D721Med (cell line): ENCODE measurements around the gene ZNF574.

Experiments used
- DNase-seq: peaks from one replicate; pipeline ENCODE4 v3.0.0; 2011; ENCODE audit warnings: low spot score; ENCODE audit not compliant: insufficient read length
- FAIRE-seq: peaks from 2 replicates; lab custom pipeline; 2011; peaks lifted over from hg19 to GRCh38; lab: Jason Lieb, UNC
- TF ChIP-seq, protein P1 (sequence below): IDR thresholded peaks from 2 replicates; pipeline ENCODE4 v1.5.1; 2012; ENCODE audit warnings: mild to moderate bottlenecking, control low read depth; ENCODE audit not compliant: insufficient read depth; ENCODE audit errors: missing control alignments

The ZNF574 gene

DNA sequence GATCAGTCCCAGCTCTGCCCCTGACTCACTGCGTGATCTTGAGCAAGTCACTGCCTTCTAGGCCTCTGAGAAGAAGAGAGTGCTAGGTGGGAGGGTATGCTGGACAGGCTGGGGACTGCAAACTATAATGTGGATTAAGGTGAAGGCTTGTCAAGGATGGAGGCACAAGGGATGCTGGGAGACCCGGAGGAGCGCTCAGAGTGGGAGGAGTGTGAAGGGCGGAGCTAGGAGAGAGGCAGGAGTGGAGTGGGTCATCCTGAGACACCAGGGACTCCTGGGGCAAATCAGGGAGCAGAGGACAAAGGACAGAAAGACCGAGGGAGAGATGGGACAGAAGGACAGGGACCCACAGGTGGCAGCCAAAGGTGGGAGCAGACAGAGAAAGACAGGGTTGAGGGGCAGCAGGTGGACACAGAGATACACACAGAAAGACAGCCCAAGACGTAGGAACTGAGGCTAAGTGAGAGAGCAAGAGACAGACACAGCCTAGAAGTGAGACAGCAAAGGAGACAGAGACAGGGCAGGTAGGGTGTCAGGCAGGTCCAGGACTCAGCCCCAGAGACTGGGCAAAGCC is 8.6 kb upstream of the ZNF574 start:
- TF ChIP-seq, protein P1, sequence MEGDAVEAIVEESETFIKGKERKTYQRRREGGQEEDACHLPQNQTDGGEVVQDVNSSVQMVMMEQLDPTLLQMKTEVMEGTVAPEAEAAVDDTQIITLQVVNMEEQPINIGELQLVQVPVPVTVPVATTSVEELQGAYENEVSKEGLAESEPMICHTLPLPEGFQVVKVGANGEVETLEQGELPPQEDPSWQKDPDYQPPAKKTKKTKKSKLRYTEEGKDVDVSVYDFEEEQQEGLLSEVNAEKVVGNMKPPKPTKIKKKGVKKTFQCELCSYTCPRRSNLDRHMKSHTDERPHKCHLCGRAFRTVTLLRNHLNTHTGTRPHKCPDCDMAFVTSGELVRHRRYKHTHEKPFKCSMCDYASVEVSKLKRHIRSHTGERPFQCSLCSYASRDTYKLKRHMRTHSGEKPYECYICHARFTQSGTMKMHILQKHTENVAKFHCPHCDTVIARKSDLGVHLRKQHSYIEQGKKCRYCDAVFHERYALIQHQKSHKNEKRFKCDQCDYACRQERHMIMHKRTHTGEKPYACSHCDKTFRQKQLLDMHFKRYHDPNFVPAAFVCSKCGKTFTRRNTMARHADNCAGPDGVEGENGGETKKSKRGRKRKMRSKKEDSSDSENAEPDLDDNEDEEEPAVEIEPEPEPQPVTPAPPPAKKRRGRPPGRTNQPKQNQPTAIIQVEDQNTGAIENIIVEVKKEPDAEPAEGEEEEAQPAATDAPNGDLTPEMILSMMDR = no peak
- FAIRE-seq (no peak), DNase-seq (no peak)

DNA sequence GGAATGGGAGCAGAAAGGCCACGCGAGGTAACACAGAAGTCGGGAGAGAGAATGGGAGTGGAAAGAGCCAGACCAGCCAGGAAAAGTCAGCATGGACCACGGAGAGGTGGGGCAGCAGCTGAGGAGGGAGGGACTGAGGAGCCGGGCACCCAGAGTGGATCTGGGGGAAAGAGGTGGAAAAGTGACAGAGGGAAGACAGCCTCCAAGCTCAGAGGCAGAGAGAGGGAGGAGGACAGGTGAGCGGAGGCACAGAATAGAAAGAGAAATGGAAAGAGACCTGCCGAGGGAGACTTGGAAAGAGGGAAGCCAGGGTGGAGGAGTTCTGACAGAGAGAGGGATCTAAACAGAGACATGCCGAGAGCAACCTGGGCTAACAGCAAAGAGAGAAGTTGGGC is 7.6 kb upstream of the ZNF574 start:
- TF ChIP-seq, protein P1 = no peak
- DNase-seq = no peak
- FAIRE-seq = no peak

DNA sequence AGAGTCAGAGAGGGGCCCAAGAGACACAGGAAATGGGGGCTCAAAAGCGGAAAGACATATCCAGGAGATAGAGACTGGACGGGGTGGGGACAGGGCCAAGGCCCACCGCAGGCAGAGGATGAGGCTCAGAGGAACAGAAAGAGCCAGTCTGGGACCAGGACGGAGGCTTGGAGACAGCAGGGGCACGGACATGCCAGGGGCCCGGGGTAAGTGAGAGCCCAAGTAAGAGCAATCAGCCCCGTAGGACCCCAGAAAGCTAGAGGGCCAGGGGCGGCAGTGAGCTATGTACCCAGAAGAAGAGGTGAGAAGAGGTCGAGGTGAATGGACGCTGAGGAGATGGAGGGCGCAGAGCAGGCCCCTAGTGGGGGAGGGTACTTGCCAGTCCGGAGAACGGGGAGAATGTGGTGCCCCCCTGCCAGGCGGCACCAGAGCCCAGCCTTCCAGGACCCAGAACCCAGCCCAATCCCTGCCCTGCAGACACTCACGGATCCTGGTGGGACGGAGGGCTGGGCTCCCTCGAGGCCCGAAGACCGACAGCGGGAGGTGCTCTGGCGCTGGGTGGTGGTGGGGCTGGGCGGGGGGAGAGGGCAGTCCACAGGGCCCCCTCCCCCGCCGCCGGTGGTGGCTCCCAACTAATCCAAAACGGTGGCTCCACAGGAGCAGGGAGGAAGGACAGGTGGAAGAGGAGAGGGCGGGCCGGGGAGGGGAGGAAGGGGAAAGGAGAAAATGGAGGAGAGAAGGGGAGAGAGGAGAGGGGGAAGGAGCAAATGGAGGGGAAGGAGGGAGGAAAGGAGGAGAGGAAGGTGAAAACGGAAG is 7.0 kb upstream of the ZNF574 start:
- FAIRE-seq (no peak), DNase-seq (no peak)
- TF ChIP-seq, protein P1 = no peak

DNA sequence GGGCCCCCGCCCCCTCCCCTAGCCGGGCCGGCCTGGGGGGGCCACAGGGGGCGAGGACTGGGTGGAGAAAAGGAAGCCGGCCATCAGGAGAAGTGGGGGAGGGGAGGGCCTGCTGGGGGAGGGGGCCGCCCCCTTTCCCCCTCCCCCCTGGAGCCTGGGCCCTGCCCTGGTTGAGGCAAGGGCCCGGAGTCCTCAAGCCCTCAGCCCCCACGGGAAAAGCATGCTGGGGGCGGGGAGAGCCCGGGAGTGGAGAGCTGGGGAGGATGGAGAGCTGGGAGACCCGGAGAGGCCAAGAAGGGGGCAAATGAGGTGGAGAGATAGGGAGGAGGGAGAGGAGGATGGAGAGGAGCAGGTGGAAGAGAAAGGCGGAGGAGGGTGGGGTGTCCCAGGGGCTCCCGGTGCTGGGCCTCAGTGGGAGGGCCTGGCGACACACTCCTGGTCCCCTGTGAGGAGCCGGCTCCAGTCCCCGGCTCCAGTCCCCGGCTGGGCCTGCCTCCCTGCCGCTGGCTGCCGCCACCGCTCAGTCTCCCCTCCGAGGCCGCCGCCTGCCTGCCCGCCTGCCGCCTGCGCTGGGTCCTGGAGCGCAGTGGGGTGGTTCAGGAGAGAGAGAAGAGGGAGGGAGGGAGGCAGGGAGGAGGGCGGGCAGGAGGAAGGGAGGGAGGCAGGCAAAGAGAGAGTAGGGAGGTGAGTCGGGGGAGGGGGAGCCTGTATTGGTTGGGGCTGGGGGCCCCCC is 6.2 kb upstream of the ZNF574 start, which contains the start of gene GRIK5:
Gene GRIK5 (minus strand): TSS at position 588 of the 733 bp plus-strand sequence. CDS start 4,436 bp downstream, outside the sequence.
- FAIRE-seq (no peak), DNase-seq (no peak)
- TF ChIP-seq, protein P1 = no peak

DNA sequence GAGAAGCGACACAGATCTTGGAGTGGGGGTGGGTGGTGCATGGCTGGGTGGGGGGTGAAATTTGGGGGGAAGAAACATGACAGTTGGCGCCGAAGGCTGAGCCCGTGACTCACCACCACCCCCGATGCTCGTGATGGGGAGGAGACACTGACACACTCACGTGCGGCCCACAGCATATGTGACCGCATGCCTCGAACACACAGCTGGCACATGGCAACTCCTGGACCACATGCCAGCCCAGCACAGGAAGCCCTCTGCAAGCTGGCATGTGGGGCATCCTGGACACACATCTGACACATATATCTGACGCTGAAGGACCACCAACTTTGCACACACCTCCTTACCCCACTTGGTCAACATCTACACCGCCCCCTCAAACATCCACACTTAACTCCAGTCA is 4.7 kb upstream of the ZNF574 start:
- FAIRE-seq = no peak
- TF ChIP-seq, protein P1 = no peak
- DNase-seq = no peak

DNA sequence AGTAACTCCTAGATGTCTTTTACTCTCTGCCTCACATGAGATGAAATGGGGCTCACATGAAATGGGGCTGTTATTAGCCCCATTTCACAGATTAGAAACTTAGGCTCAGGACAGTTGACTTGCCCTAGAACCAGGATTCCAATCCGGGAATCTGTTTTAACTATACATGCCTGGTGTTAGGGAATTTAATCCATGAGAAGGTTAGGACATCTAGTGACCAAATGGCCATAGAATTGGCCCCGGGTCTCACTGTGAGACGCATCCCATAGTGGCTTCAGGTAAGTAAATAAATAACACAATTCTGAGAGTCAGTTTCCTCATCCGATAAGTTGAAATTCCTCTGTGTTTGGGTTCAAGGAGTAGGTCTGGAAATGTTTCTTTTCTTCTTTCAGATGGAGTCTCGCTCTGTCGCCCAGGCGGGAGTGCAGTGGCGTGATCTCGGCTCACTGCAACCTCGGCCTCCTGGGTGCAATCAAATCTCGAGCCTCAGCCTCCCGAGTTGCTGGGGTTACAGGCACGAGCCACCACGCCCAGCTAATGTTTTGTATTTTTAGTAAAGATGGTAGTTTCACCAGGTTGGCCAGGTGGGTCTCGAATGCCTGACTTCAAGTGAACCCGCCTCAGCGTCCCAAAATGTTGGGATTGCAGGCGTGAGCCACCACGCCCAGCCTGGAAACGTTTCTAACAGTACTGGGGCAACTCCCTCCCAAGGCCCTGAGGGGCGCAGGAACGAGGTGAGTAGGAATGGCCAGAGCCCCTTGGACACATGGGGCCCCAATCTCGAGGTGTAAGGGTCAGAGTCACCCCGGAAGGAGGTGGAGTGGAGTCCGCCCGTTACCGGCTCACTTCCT is 1.2 kb upstream of the ZNF574 start:
- TF ChIP-seq, protein P1 = no peak

More for the DNA sequence above, 1.2 kb upstream of the ZNF574 start:
- FAIRE-seq (no peak), DNase-seq (no peak)
